Cardiac fibroblast (primary cell): ENCODE results near the gene CMTM7.
"Not testable (repeated sequence)": the region's sequence is repeated elsewhere in the genome, so short reads cannot be mapped to it uniquely, and the experiment has no call there.

Experiments
- DNase-seq, 2 donors: peaks; one replicate each; pipeline versions ENCODE4 v3.0.0 to v3.0.0-alpha.2; 2010; ENCODE audit warnings: low read depth in 2 of 2
- H3K4me3 ChIP-seq, 2 donors: replicated peaks in 1 of 2; 1 replicate in 1 of 2; 2 replicates in 1 of 2; pipeline ENCODE4 v1.5.1; 2011; ENCODE audit warnings: low read depth in 2 of 2, low read length in 2 of 2, mild to moderate bottlenecking in 2 of 2, moderate library complexity in 1 of 2
- CTCF ChIP-seq: IDR thresholded peaks from one replicate; pipeline ENCODE4 v1.5.1; 2011; ENCODE audit warnings: low read depth, mild to moderate bottlenecking, low read length, inconsistent platforms

The CMTM7 gene

GRCh38 chr3:32460031-32460749, 68.5 kb downstream of the CMTM7 start:
- H3K4me3 ChIP-seq: no peak overlapping the region
- peak in 1 of 2 donors; percentile 17 for DNase-seq
- TF ChIP-seq CTCF: no peak

GRCh38 chr3:32460817-32461496, 69.3 kb downstream of the CMTM7 start:
- H3K4me3 ChIP-seq, DNase-seq: not testable (repeated sequence)

GRCh38 chr3:32462191-32462986, 70.7 kb downstream of the CMTM7 start:
- not testable (repeated sequence) for H3K4me3 ChIP-seq
- peak in 1 of 2 donors; percentile 40 for DNase-seq

GRCh38 chr3:32463415-32463814, 71.8 kb downstream of the CMTM7 start:
- not testable (repeated sequence) for DNase-seq, H3K4me3 ChIP-seq

GRCh38 chr3:32464726-32465125, 73.1 kb downstream of the CMTM7 start:
- DNase-seq: peak in 1 of 2 donors; percentile 57

GRCh38 chr3:32466808-32467207, 75.2 kb downstream of the CMTM7 start:
- not testable (repeated sequence) for H3K4me3 ChIP-seq, DNase-seq

More at GRCh38 chr3:32464726-32465125, 73.1 kb downstream of the CMTM7 start:
- not testable (repeated sequence) for H3K4me3 ChIP-seq

GRCh38 chr3:32467333-32468070, 75.8 kb downstream of the CMTM7 start:
- no peak overlapping the region for H3K4me3 ChIP-seq
- DNase-seq: peak; percentile 71 to 77
- peak; percentile 70 for TF ChIP-seq CTCF

GRCh38 chr3:32469151-32469874, 77.7 kb downstream of the CMTM7 start:
- no peak for TF ChIP-seq CTCF
- DNase-seq: no peak
- H3K4me3 ChIP-seq: no peak overlapping the region

GRCh38 chr3:32470362-32470761, 78.7 kb downstream of the CMTM7 start:
- DNase-seq: no peak
- no peak for TF ChIP-seq CTCF
- H3K4me3 ChIP-seq: no peak overlapping the region
